Measurements from ENCODE around the gene RHOV.

The RHOV gene

DNA sequence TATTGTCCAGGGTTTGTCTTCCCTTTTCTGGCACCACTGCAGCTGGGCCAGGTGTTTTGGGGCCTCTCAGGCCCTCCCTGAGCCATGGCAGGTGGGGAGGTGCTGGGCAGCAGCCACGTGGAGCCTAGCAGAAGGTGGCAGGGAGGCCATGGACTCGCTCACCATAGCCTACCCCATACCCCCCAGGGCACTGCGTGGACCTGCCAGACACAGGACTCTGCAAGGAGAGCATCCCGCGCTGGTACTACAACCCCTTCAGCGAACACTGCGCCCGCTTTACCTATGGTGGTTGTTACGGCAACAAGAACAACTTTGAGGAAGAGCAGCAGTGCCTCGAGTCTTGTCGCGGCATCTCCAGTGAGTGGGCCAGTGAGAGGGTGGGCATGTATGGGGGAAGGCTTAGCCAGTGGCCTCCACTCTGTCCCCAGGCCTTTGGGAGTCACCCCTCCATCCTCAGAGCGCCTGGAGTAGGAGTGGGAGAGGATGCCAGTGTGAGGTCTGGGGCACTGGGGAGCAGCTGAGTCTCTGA is 18.3 kb downstream of the RHOV start:
- no peak for TF ChIP-seq NFRKB (IDR thresholded peaks at IDR 0.05)
- CTCF ChIA-PET: interaction anchor here (0.5 to 4.2 kb wide), 3 partner anchors 19 to 369 kb away, joined by 3 to 63 read pairs (median 41); partner anchors contain the start of genes RHOV and VPS18
- no peak for DNase-seq (ENCODE audit: extremely low spot score)
- POLR2A ChIA-PET: no interaction called here

DNA sequence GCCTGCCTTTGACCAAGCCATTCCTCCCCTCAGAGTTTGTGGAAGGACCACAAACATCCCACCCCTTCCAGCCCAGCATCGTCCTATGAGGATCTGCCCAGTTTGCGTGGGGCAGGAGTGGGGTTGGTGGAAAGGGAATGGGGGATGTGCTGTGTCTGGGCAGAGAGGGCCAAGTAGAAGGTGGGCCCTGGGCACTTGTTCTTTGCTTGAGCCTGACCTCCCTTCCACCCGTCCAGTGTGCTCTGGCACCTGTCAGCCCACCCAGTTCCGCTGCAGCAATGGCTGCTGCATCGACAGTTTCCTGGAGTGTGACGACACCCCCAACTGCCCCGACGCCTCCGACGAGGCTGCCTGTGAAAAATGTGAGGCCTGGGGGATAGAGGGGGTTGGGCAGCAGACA is 19.9 kb downstream of the RHOV start:
- DNase-seq (ENCODE audit: extremely low spot score): no peak
- CTCF ChIA-PET: no interaction called here
- no peak for TF ChIP-seq BHLHE40 (IDR thresholded peaks at IDR 0.05; ENCODE audit: borderline replicate concordance)
- no peak for TF ChIP-seq HDGF (IDR thresholded peaks at IDR 0.05; ENCODE audit: borderline replicate concordance)
- no peak for TF ChIP-seq ZNF384 (IDR thresholded peaks at IDR 0.05)
- no peak for TF ChIP-seq ARNT (IDR thresholded peaks at IDR 0.05)
- no peak for TF ChIP-seq FOXA1 (IDR thresholded peaks at IDR 0.05)
- TF ChIP-seq CTBP1 (IDR thresholded peaks at IDR 0.05; ENCODE audit: borderline replicate concordance): no peak
- no peak for TF ChIP-seq FOXM1 (IDR thresholded peaks at IDR 0.05; ENCODE audit: borderline replicate concordance)
- POLR2A ChIA-PET: interaction anchor here (1.3 kb wide), 1 partner anchor 40 kb away, joined by 4 read pairs; the partner anchor contains the start of gene VPS18

DNA sequence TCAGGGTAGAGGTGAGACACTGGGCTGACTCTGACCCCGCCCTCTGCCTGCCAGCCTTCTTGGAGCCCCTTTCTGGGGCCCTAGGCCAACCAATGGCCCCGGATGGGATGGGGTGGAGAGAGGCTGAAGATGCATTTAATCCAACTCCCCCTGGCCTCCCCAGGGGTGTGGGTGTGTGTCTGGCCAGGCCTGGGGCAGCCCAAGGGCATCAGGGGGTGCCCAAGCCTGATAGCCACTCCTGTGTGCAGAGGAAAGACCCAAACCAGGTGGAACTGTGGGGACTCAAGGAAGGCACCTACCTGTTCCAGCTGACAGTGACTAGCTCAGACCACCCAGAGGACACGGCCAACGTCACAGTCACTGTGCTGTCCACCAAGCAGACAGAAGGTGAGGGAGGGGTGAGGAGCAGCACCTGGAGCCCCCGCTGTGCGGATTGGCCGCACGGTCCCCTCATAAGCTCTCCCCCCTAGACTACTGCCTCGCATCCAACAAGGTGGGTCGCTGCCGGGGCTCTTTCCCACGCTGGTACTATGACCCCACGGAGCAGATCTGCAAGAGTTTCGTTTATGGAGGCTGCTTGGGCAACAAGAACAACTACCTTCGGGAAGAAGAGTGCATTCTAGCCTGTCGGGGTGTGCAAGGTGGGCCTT is 20.7 kb downstream of the RHOV start:
- CTCF ChIA-PET: no interaction called here
- DNase-seq (ENCODE audit: extremely low spot score): no peak
- TF ChIP-seq LEF1 (IDR thresholded peaks at IDR 0.05; ENCODE audit: borderline replicate concordance) (no peak), FOXM1 (IDR thresholded peaks at IDR 0.05; ENCODE audit: borderline replicate concordance) (no peak), L3MBTL2 (conservative IDR thresholded peaks at IDR 0.05) (no peak), ELF4 (IDR thresholded peaks at IDR 0.05) (no peak), CTBP1 (IDR thresholded peaks at IDR 0.05; ENCODE audit: borderline replicate concordance) (no peak), SP1 (IDR thresholded peaks at IDR 0.05) (no peak), FOXA1 (IDR thresholded peaks at IDR 0.05) (no peak), NFRKB (IDR thresholded peaks at IDR 0.05) (no peak), BHLHE40 (IDR thresholded peaks at IDR 0.05; ENCODE audit: borderline replicate concordance) (no peak), ZNF384 (IDR thresholded peaks at IDR 0.05) (no peak), HDGF (IDR thresholded peaks at IDR 0.05; ENCODE audit: borderline replicate concordance) (no peak), FOXK2 (IDR thresholded peaks at IDR 0.05) (no peak), TARDBP (IDR thresholded peaks at IDR 0.05) (no peak)
- TF ChIP-seq, protein P1, sequence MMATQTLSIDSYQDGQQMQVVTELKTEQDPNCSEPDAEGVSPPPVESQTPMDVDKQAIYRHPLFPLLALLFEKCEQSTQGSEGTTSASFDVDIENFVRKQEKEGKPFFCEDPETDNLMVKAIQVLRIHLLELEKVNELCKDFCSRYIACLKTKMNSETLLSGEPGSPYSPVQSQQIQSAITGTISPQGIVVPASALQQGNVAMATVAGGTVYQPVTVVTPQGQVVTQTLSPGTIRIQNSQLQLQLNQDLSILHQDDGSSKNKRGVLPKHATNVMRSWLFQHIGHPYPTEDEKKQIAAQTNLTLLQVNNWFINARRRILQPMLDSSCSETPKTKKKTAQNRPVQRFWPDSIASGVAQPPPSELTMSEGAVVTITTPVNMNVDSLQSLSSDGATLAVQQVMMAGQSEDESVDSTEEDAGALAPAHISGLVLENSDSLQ (IDR thresholded peaks at IDR 0.05): no peak
- POLR2A ChIA-PET: no interaction called here

DNA sequence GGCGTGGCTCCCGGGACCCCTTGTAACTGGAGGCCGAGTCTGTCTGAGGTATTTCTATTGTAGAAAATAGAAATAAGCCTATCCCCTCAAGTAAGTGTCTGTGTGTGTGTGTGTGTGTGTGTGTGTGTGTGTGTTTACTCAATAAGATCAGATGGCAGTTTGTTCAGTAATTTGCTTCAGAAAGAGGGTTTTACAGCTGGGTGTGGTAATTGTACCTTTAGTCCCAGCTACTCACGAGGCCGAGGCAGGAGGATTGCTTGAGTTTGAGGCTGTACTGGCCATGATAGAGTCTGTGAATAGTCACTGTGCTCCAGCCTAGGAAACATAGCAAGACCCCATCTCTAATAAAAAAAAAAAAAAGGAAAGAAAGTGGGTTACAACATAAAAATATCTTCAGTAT is 21.5 kb downstream of the RHOV start:
- ChIA-PET POLR2A (no interaction called here), CTCF (no interaction called here)
- no peak for DNase-seq (ENCODE audit: extremely low spot score)
- TF ChIP-seq ELF4 (IDR thresholded peaks at IDR 0.05) (no peak), BHLHE40 (IDR thresholded peaks at IDR 0.05; ENCODE audit: borderline replicate concordance) (no peak), HDGF (IDR thresholded peaks at IDR 0.05; ENCODE audit: borderline replicate concordance) (no peak), FOXK2 (IDR thresholded peaks at IDR 0.05) (no peak), L3MBTL2 (conservative IDR thresholded peaks at IDR 0.05) (no peak), FOXA1 (IDR thresholded peaks at IDR 0.05) (no peak), ARNT (IDR thresholded peaks at IDR 0.05) (no peak), SP1 (IDR thresholded peaks at IDR 0.05) (no peak), ZNF384 (IDR thresholded peaks at IDR 0.05) (no peak), LEF1 (IDR thresholded peaks at IDR 0.05; ENCODE audit: borderline replicate concordance) (no peak), NFRKB (IDR thresholded peaks at IDR 0.05) (no peak), FOXM1 (IDR thresholded peaks at IDR 0.05; ENCODE audit: borderline replicate concordance) (no peak), TARDBP (IDR thresholded peaks at IDR 0.05) (no peak), CTBP1 (IDR thresholded peaks at IDR 0.05; ENCODE audit: borderline replicate concordance) (no peak), SUZ12 (IDR thresholded peaks at IDR 0.05) (no peak)
- TF ChIP-seq, protein P1 (IDR thresholded peaks at IDR 0.05): no peak

DNA sequence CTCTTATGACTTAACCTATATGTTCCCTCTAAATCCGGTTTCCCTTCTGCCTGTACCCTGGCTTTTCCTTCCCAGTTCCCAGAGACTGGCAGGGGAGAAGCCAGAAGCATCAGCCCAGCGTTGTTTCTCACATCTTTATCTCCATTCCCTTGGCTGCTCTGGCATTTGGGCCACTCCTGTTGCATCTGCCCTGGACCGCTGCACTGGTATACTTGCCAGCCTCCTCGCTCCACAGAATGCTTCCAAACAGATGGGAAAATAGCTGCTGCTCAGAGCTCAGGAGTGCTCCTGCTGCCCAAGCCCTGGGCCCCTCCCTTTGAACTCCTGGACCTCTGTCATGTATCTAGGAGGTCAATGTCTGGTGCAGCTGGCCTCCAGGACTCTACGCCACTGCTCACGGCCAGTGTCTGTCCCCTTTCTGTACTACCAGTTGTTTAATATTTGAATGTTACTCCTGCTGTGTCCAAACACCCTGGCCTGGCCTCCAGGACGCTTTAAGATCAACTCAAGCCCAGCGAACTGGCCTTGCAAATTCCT is 23.4 kb downstream of the RHOV start:
- DNase-seq (ENCODE audit: extremely low spot score): no peak
- TF ChIP-seq ARNT (IDR thresholded peaks at IDR 0.05): no peak
- no peak for TF ChIP-seq ZNF384 (IDR thresholded peaks at IDR 0.05)
- no peak for TF ChIP-seq HDGF (IDR thresholded peaks at IDR 0.05; ENCODE audit: borderline replicate concordance)
- no peak for TF ChIP-seq ELF4 (IDR thresholded peaks at IDR 0.05)
- no peak for TF ChIP-seq SUZ12 (IDR thresholded peaks at IDR 0.05)
- no peak for TF ChIP-seq NFRKB (IDR thresholded peaks at IDR 0.05)
- no peak for TF ChIP-seq L3MBTL2 (conservative IDR thresholded peaks at IDR 0.05)
- TF ChIP-seq FOXK2 (IDR thresholded peaks at IDR 0.05): no peak
- no peak for TF ChIP-seq BHLHE40 (IDR thresholded peaks at IDR 0.05; ENCODE audit: borderline replicate concordance)
- TF ChIP-seq, protein P1 (IDR thresholded peaks at IDR 0.05): no peak
- ChIA-PET POLR2A (interaction anchor here (1.7 kb wide), 1 partner anchor 44 kb away, joined by 6 read pairs; the partner anchor contains the start of gene VPS18), CTCF (interaction anchor here (1.0 kb wide), 1 partner anchor 9 kb away, joined by 4 read pairs; no protein-coding TSS in a partner anchor)

Data from HEK293T (cell line).